ENCODE results near the gene TAS2R10.

TAS2R10 gene, protein sequence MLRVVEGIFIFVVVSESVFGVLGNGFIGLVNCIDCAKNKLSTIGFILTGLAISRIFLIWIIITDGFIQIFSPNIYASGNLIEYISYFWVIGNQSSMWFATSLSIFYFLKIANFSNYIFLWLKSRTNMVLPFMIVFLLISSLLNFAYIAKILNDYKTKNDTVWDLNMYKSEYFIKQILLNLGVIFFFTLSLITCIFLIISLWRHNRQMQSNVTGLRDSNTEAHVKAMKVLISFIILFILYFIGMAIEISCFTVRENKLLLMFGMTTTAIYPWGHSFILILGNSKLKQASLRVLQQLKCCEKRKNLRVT
- total RNA-seq, result 0 to 0.09 (median 0) reads per million in 3 donors

- Histone ChIP-seq H3K36me3 (ENCODE audit: control insufficient read depth, insufficient read depth, low read length) (no peaks in the 10 kb centered on the region), H3K4me1 (ENCODE audit: control insufficient read depth, insufficient read depth, low read length, poor library complexity, severe bottlenecking) (no peaks in the 10 kb centered on the region), H3K27ac (ENCODE audit: insufficient read depth, low read length, poor library complexity, severe bottlenecking) (no peak within 1 kb of the TSS), H3K9me3 (ENCODE audit: control insufficient read depth, low read length) (no peaks in the 10 kb centered on the region), H3K4me3 (ENCODE audit: insufficient read depth, low read depth, low read length, poor library complexity, severe bottlenecking) (no peak within 1 kb of the TSS), H3K27me3 (replicated peaks; ENCODE audit: control insufficient read depth, insufficient read depth, low read length, poor library complexity, severe bottlenecking) (no peaks in the 10 kb centered on the region)
- DNase-seq, result no peak
These were observed at the start of gene TAS2R10 for GRCh38 chr12:10826258-10826657. TAS2R10 (minus strand) TSS chr12:10826358; CDS start chr12:10826269, 89 bp downstream.

- Histone ChIP-seq H3K36me3 (ENCODE audit: control insufficient read depth, insufficient read depth, low read length) (no peaks in the 10 kb centered on the region), H3K27me3 (replicated peaks; ENCODE audit: control insufficient read depth, insufficient read depth, low read length, poor library complexity, severe bottlenecking) (no peaks in the 10 kb centered on the region), H3K9me3 (ENCODE audit: control insufficient read depth, low read length) (no peaks in the 10 kb centered on the region), H3K27ac (ENCODE audit: insufficient read depth, low read length, poor library complexity, severe bottlenecking) (no peak overlapping the region), H3K4me3 (ENCODE audit: insufficient read depth, low read depth, low read length, poor library complexity, severe bottlenecking) (no peak overlapping the region), H3K4me1 (ENCODE audit: control insufficient read depth, insufficient read depth, low read length, poor library complexity, severe bottlenecking) (no peaks in the 10 kb centered on the region)
- no peak for DNase-seq
These were observed 47.2 kb upstream of the TAS2R10 start for GRCh38 chr12:10873378-10873777.

- Histone ChIP-seq H3K36me3 (ENCODE audit: control insufficient read depth, insufficient read depth, low read length) (no peaks in the 10 kb centered on the region), H3K27ac (ENCODE audit: insufficient read depth, low read length, poor library complexity, severe bottlenecking) (no peak overlapping the region), H3K9me3 (ENCODE audit: control insufficient read depth, low read length) (no peaks in the 10 kb centered on the region), H3K4me3 (ENCODE audit: insufficient read depth, low read depth, low read length, poor library complexity, severe bottlenecking) (no peak overlapping the region), H3K27me3 (replicated peaks; ENCODE audit: control insufficient read depth, insufficient read depth, low read length, poor library complexity, severe bottlenecking) (no peaks in the 10 kb centered on the region), H3K4me1 (ENCODE audit: control insufficient read depth, insufficient read depth, low read length, poor library complexity, severe bottlenecking) (no peaks in the 10 kb centered on the region)
- no peak for DNase-seq
These were observed 41.2 kb upstream of the TAS2R10 start for GRCh38 chr12:10867381-10867780.

DNA sequence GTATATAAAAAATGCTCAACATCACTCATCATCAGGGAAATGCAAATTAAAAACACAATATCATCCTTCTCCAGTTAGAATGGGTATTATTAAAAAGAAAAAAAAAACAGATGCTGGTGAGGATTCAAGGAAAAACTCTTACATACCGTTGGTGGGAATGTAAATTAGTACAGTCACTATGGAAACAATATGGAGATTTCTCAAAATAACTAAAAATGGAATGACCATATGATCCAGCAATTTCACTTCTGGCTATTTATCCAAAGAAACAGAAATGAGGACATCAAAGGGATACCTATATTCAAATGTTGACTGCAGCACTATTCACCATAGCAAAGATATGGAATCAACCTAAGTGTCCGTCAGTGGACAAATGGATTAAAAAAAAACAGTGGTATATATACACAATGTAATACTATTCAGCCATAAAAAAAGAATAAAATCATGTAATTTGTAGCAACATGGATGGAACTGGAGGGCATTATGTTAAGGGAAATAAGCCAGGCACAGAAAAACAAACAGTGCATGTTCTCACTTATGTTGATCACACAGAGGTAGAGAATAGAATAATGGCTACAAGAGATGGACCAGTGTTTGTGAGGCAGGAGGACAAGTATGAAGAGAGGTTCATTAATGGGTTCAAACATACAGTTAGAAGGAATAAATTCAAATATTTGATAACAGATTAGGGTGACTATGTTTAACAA, 37.5 kb upstream of the TAS2R10 start:
- no peak overlapping the region for H3K4me3 ChIP-seq (ENCODE audit: insufficient read depth, low read depth, low read length, poor library complexity, severe bottlenecking)
- DNase-seq, result no peak
- H3K36me3 ChIP-seq (ENCODE audit: control insufficient read depth, insufficient read depth, low read length), result peaks cover 2% of the 10 kb centered on the region
- H3K27ac ChIP-seq (ENCODE audit: insufficient read depth, low read length, poor library complexity, severe bottlenecking), result no peak overlapping the region
- no peaks in the 10 kb centered on the region for H3K9me3 ChIP-seq (ENCODE audit: control insufficient read depth, low read length)
- no peaks in the 10 kb centered on the region for H3K27me3 ChIP-seq (replicated peaks; ENCODE audit: control insufficient read depth, insufficient read depth, low read length, poor library complexity, severe bottlenecking)
- no peaks in the 10 kb centered on the region for H3K4me1 ChIP-seq (ENCODE audit: control insufficient read depth, insufficient read depth, low read length, poor library complexity, severe bottlenecking)

GRCh38 chr12:10861366-10861765, 35.2 kb upstream of the TAS2R10 start:
- Histone ChIP-seq H3K4me1 (ENCODE audit: control insufficient read depth, insufficient read depth, low read length, poor library complexity, severe bottlenecking) (no peaks in the 10 kb centered on the region), H3K36me3 (ENCODE audit: control insufficient read depth, insufficient read depth, low read length) (peaks cover 4% of the 10 kb centered on the region), H3K27me3 (replicated peaks; ENCODE audit: control insufficient read depth, insufficient read depth, low read length, poor library complexity, severe bottlenecking) (no peaks in the 10 kb centered on the region), H3K9me3 (ENCODE audit: control insufficient read depth, low read length) (no peaks in the 10 kb centered on the region), H3K27ac (ENCODE audit: insufficient read depth, low read length, poor library complexity, severe bottlenecking) (no peak overlapping the region), H3K4me3 (ENCODE audit: insufficient read depth, low read depth, low read length, poor library complexity, severe bottlenecking) (no peak overlapping the region)
- no peak for DNase-seq

GRCh38 chr12:10855807-10856206, 29.6 kb upstream of the TAS2R10 start:
- H3K4me1 ChIP-seq (ENCODE audit: control insufficient read depth, insufficient read depth, low read length, poor library complexity, severe bottlenecking), result no peaks in the 10 kb centered on the region
- DNase-seq, result no peak
- H3K9me3 ChIP-seq (ENCODE audit: control insufficient read depth, low read length), result no peaks in the 10 kb centered on the region
- H3K27ac ChIP-seq (ENCODE audit: insufficient read depth, low read length, poor library complexity, severe bottlenecking), result no peak overlapping the region
- no peaks in the 10 kb centered on the region for H3K27me3 ChIP-seq (replicated peaks; ENCODE audit: control insufficient read depth, insufficient read depth, low read length, poor library complexity, severe bottlenecking)
- H3K4me3 ChIP-seq (ENCODE audit: insufficient read depth, low read depth, low read length, poor library complexity, severe bottlenecking), result no peak overlapping the region
- H3K36me3 ChIP-seq (ENCODE audit: control insufficient read depth, insufficient read depth, low read length), result peaks cover 4% of the 10 kb centered on the region

- H3K4me3 ChIP-seq (ENCODE audit: insufficient read depth, low read depth, low read length, poor library complexity, severe bottlenecking), result no peak overlapping the region
- no peak overlapping the region for H3K27ac ChIP-seq (ENCODE audit: insufficient read depth, low read length, poor library complexity, severe bottlenecking)
- H3K4me1 ChIP-seq (ENCODE audit: control insufficient read depth, insufficient read depth, low read length, poor library complexity, severe bottlenecking), result peaks cover 3% of the 10 kb centered on the region
- H3K27me3 ChIP-seq (replicated peaks; ENCODE audit: control insufficient read depth, insufficient read depth, low read length, poor library complexity, severe bottlenecking), result no peaks in the 10 kb centered on the region
- H3K9me3 ChIP-seq (ENCODE audit: control insufficient read depth, low read length), result no peaks in the 10 kb centered on the region
- peaks cover 3% of the 10 kb centered on the region for H3K36me3 ChIP-seq (ENCODE audit: control insufficient read depth, insufficient read depth, low read length)
- no peak for DNase-seq
These were observed 27.6 kb upstream of the TAS2R10 start for GRCh38 chr12:10853776-10854175.

DNA sequence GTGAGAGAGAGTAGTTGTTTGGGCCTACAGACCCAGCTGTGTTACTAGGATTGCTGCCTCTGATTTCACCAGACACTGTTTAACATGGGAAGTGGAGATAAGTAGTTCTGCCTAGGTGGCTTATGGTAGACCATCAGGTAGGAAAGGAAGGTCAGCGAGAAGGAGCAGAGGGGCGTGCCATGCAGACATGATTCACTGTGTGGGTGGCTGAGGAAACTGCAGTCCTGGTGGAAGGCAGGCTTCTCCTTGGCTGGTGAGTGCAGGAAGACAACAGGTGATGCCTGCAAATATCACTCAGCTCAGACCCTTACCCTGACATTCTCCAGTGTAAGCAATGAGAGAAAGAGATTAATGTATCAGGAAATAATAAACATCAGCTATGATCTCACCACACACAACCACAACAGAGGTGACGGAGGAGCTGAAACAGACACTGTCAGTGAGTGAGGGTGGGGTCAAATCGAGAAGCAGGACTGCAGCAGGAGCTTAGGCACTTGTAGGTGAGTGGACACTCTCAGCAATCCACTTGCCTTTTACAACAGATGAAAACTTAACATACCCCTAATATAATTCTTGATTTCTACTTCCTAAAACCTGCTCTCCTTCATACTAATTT, 25.2 kb upstream of the TAS2R10 start:
- peaks cover 3% of the 10 kb centered on the region for H3K4me1 ChIP-seq (ENCODE audit: control insufficient read depth, insufficient read depth, low read length, poor library complexity, severe bottlenecking)
- H3K27me3 ChIP-seq (replicated peaks; ENCODE audit: control insufficient read depth, insufficient read depth, low read length, poor library complexity, severe bottlenecking), result no peaks in the 10 kb centered on the region
- DNase-seq, result no peak
- no peaks in the 10 kb centered on the region for H3K36me3 ChIP-seq (ENCODE audit: control insufficient read depth, insufficient read depth, low read length)
- no peaks in the 10 kb centered on the region for H3K9me3 ChIP-seq (ENCODE audit: control insufficient read depth, low read length)
- H3K27ac ChIP-seq (ENCODE audit: insufficient read depth, low read length, poor library complexity, severe bottlenecking), result no peak overlapping the region
- no peak overlapping the region for H3K4me3 ChIP-seq (ENCODE audit: insufficient read depth, low read depth, low read length, poor library complexity, severe bottlenecking)

GRCh38 chr12:10849425-10849878, 23.3 kb upstream of the TAS2R10 start, which contains the start of gene PRR4:
PRR4 (minus strand) TSS chr12:10849475; CDS start chr12:10849437, 38 bp downstream.
- Histone ChIP-seq H3K36me3 (ENCODE audit: control insufficient read depth, insufficient read depth, low read length) (no peaks in the 10 kb centered on the region), H3K27ac (ENCODE audit: insufficient read depth, low read length, poor library complexity, severe bottlenecking) (no peak within 1 kb of the TSS), H3K27me3 (replicated peaks; ENCODE audit: control insufficient read depth, insufficient read depth, low read length, poor library complexity, severe bottlenecking) (no peaks in the 10 kb centered on the region), H3K4me1 (ENCODE audit: control insufficient read depth, insufficient read depth, low read length, poor library complexity, severe bottlenecking) (peaks cover 3% of the 10 kb centered on the region), H3K4me3 (ENCODE audit: insufficient read depth, low read depth, low read length, poor library complexity, severe bottlenecking) (no peak within 1 kb of the TSS), H3K9me3 (ENCODE audit: control insufficient read depth, low read length) (no peaks in the 10 kb centered on the region)
- DNase-seq, result no peak

- H3K4me3 ChIP-seq (ENCODE audit: insufficient read depth, low read depth, low read length, poor library complexity, severe bottlenecking), result no peak overlapping the region
- H3K27me3 ChIP-seq (replicated peaks; ENCODE audit: control insufficient read depth, insufficient read depth, low read length, poor library complexity, severe bottlenecking), result no peaks in the 10 kb centered on the region
- no peak for DNase-seq
- no peaks in the 10 kb centered on the region for H3K36me3 ChIP-seq (ENCODE audit: control insufficient read depth, insufficient read depth, low read length)
- peaks cover 3% of the 10 kb centered on the region for H3K4me1 ChIP-seq (ENCODE audit: control insufficient read depth, insufficient read depth, low read length, poor library complexity, severe bottlenecking)
- H3K9me3 ChIP-seq (ENCODE audit: control insufficient read depth, low read length), result no peaks in the 10 kb centered on the region
- H3K27ac ChIP-seq (ENCODE audit: insufficient read depth, low read length, poor library complexity, severe bottlenecking), result no peak overlapping the region
These were observed 21.6 kb upstream of the TAS2R10 start for GRCh38 chr12:10847744-10848143.
